Measurements from ENCODE around the gene B3GNT5.

The B3GNT5 gene

GRCh38 chr3:183275937-183276336 lies 22.9 kb downstream of the B3GNT5 start:
- H3K27me3 Mint-ChIP-seq (ENCODE audit: low read depth) = no peaks in the 10 kb centered on the region
- H3K27ac Mint-ChIP-seq = peak overlapping the region in 2 of 3 experiments; percentile 5 to 76
- H3K36me3 Mint-ChIP-seq (ENCODE audit: low read depth) = peaks cover 9% of the 10 kb centered on the region
- no peak for TF ChIP-seq CTCF (IDR thresholded peaks at IDR 0.05; ENCODE audit: unreplicated experiment in 3 of 3)
- peaks cover 11% of the 10 kb centered on the region for H3K4me1 Mint-ChIP-seq
- no peaks in the 10 kb centered on the region for H3K9me3 Mint-ChIP-seq
- H3K4me3 Mint-ChIP-seq = no peak overlapping the region

GRCh38 chr3:183277260-183277659 lies 24.2 kb downstream of the B3GNT5 start:
- H3K4me3 Mint-ChIP-seq = no peak overlapping the region
- no peak for TF ChIP-seq CTCF (IDR thresholded peaks at IDR 0.05; ENCODE audit: unreplicated experiment in 3 of 3)
- no peaks in the 10 kb centered on the region for H3K27me3 Mint-ChIP-seq (ENCODE audit: low read depth)
- no peaks in the 10 kb centered on the region for H3K9me3 Mint-ChIP-seq
- peaks cover 11% of the 10 kb centered on the region for H3K4me1 Mint-ChIP-seq
- H3K36me3 Mint-ChIP-seq (ENCODE audit: low read depth) = peaks cover 3% of the 10 kb centered on the region
- H3K27ac Mint-ChIP-seq = no peak overlapping the region

GRCh38 chr3:183278479-183279088 lies 25.5 kb downstream of the B3GNT5 start:
- Mint-ChIP-seq H3K9me3 (no peaks in the 10 kb centered on the region), H3K4me3 (no peak overlapping the region), H3K36me3 (ENCODE audit: low read depth) (no peaks in the 10 kb centered on the region), H3K4me1 (peaks cover 11% of the 10 kb centered on the region), H3K27ac (no peak overlapping the region), H3K27me3 (ENCODE audit: low read depth) (no peaks in the 10 kb centered on the region)
- no peak for TF ChIP-seq CTCF (IDR thresholded peaks at IDR 0.05; ENCODE audit: unreplicated experiment in 3 of 3)

GRCh38 chr3:183279371-183279770 lies 26.3 kb downstream of the B3GNT5 start:
- TF ChIP-seq CTCF (IDR thresholded peaks at IDR 0.05; ENCODE audit: unreplicated experiment in 3 of 3) = no peak
- Mint-ChIP-seq H3K27ac (no peak overlapping the region), H3K27me3 (ENCODE audit: low read depth) (no peaks in the 10 kb centered on the region), H3K4me3 (no peak overlapping the region), H3K4me1 (peaks cover 11% of the 10 kb centered on the region), H3K9me3 (no peaks in the 10 kb centered on the region), H3K36me3 (ENCODE audit: low read depth) (no peaks in the 10 kb centered on the region)

- no peak overlapping the region for H3K4me3 Mint-ChIP-seq
- no peak for TF ChIP-seq CTCF (IDR thresholded peaks at IDR 0.05; ENCODE audit: unreplicated experiment in 3 of 3)
- peaks cover 8% of the 10 kb centered on the region for H3K4me1 Mint-ChIP-seq
- H3K36me3 Mint-ChIP-seq (ENCODE audit: low read depth) = no peaks in the 10 kb centered on the region
- H3K9me3 Mint-ChIP-seq = no peaks in the 10 kb centered on the region
- H3K27ac Mint-ChIP-seq = no peak overlapping the region
- no peaks in the 10 kb centered on the region for H3K27me3 Mint-ChIP-seq (ENCODE audit: low read depth)
These were observed 28.2 kb downstream of the B3GNT5 start for GRCh38 chr3:183281126-183281797.

GRCh38 chr3:183283886-183284285 lies 30.8 kb downstream of the B3GNT5 start:
- H3K27ac Mint-ChIP-seq = no peak overlapping the region
- no peak overlapping the region for H3K4me3 Mint-ChIP-seq
- no peaks in the 10 kb centered on the region for H3K9me3 Mint-ChIP-seq
- H3K36me3 Mint-ChIP-seq (ENCODE audit: low read depth) = no peaks in the 10 kb centered on the region
- no peaks in the 10 kb centered on the region for H3K27me3 Mint-ChIP-seq (ENCODE audit: low read depth)
- peaks cover 10% of the 10 kb centered on the region for H3K4me1 Mint-ChIP-seq
- no peak for TF ChIP-seq CTCF (IDR thresholded peaks at IDR 0.05; ENCODE audit: unreplicated experiment in 3 of 3)
